SHP77 treated with DMSO at 0.1 percent for 48 hours (cell line): ENCODE data around the gene ME1.
"Not testable (repeated sequence)": the region's sequence is repeated elsewhere in the genome, so short reads cannot be mapped to it uniquely, and the experiment has no call there.

ENCODE experiments used
- DNase-seq: peaks from one replicate; lab custom pipeline; 2025; lab: John Stamatoyannopoulos, UW

ME1 gene

GRCh38 chr6:83430611-83431544, at the start of gene ME1:
Gene ME1 (minus strand): TSS chr6:83431051. CDS start chr6:83430954, 97 bp downstream.
- DNase-seq = peak; percentile 31

DNA sequence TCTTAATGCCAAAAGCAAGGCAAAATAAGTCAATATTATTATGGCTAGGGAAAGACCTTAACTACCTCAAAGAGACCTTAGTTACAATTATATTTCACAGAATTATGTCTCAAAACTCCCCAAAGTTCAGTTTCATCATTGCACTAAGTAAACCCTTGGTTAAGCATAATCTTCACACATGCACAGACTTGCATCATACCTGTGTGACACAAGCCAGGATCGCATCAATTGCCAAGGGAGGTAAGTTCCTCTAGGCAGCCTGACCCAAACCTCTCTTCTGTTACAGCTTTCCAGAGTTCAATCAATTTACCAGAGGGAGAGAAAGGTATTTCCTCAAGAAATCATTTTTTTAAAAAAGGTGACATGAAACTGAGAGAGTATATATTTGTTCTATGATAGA, 49.6 kb upstream of the ME1 start:
- DNase-seq = no peak

DNA sequence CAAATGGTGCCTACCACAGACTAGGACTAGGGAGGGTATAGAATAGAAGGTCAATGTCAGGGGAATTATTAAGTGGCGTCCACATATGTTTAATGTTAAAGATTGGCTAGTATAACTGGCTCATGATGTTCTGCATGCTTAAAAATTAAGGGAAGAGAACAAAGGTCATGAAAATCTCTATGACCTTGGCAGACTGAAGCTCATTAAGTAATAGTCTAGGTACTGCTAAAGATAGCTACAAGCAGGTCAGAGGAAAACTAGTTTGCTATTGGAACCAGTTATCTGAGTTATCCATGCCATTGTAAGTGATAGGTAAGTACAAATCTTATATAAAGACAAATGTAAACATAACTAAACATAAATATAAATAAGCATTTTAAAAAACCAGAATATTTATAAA, 48.5 kb upstream of the ME1 start:
- no peak for DNase-seq

GRCh38 chr6:83476971-83477370, 46.1 kb upstream of the ME1 start:
- DNase-seq = no peak

GRCh38 chr6:83474309-83474708, 43.5 kb upstream of the ME1 start:
- DNase-seq = peak; percentile 16

GRCh38 chr6:83472767-83473166, 41.9 kb upstream of the ME1 start:
- no peak for DNase-seq

DNA sequence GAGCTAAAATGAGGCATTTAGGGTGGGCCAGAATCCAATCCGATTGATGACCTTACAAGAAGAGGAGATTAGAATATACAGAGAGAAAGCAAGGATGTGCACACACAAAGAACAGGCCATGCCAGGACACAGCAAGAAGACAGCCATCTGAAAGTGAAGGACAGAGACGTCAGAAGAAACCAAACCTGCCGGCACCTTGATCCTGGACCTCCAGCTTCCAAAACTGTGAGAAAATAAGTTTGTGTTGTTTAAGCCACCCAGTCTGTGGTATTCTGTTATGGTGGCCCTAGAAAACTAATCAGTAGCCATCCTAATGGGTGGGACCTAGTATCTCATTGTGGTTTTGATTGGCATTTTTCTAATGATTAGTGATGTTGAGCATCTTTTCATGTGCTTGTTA, 39.7 kb upstream of the ME1 start:
- no peak for DNase-seq

GRCh38 chr6:83470001-83470400, 39.1 kb upstream of the ME1 start:
- no peak for DNase-seq

DNA sequence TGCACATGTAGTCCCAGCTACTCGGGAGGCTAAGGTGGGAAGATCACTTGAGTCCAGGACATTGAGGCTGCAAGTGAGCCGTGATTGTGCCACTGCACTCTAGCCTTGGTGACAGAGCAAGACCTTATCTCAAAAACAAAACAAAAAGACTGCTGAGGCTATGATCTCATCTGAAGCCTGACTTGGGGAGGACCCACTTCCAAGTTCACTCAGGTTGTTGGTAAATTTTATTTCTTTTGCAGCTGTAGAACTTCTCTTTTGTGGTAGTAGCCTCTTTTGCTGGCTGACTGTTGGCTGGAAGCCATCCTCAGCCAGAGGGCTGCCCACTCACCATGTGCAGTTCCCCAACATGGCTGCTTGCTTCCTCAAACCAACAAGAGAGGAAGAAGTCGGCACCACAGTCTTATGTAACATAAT, 36.8 kb upstream of the ME1 start:
- DNase-seq = no peak

DNA sequence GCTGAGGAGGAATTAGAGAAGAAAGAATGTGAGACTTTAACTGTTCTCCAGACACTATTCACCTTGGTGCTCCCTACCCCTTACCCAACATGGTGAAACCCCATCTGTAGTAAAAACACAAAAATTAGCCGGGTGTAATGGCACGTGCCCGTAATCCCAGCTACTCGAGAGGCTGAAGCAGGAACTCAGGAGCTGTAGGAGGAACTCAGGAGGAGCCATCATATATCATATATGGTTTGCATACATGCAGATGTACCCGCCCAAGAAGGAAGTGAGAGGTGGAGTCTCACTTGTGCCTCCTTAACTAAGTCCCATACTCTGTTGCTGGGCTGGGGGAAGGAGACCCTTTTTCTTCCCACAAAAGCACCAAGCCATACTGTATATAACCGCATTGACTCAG, 35.5 kb upstream of the ME1 start:
- no peak for DNase-seq

DNA sequence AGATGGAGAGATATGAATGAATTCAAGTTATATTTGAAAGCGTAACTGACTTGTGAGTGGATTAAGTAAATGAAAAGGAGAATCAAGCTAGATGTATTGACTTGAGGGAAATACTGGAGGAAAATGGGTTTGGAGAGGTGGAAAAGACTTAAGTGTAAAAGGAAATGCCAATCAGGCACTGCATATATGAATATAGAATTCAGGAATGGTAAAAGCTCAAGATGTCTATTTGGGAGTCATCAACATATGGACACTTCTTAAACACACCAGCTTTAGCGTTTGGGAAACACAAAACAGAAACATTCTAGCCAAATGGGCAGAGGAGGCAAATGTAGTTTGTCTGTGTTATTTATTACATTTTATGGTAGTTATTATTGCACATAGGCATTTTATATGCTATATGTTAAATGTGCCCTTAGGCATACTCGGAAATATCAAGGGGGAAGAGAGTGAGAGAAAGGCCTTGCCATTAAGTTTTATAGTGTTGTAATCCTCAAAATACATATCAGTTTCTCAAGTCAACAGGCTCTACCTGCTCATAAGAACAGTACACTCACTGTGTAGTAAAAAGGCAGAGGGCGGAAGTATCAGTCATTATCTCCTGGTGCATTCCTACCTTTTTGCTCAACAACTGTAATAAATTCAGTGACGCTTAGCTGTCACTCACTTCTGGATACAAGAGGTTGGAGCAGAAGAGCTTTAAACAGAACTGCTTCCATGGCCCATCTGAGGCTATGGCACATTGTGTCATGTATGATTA, 33.7 kb upstream of the ME1 start:
- no peak for DNase-seq

DNA sequence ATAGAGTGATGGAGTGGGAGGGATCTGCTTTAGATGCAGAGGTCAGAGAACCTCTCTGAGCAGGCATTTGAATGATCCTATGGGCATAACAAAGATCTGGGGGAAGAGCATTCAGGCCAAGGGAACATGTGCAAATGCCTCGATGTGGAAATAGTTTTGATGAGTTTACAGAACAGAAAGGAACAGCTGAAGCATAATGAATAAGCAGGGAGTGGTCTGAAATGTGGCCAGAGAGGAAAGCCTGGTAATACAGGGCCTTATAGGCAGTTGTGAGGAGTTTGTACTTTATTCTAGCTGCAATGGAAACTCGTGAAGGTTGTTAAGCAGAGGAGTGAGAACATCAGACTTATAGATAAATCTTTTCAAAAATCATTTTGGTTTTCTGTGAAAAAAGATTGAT, 33.0 kb upstream of the ME1 start:
- DNase-seq = no peak

- DNase-seq = no peak
Observed at GRCh38 chr6:83462524-83462923, 31.7 kb upstream of the ME1 start.

DNA sequence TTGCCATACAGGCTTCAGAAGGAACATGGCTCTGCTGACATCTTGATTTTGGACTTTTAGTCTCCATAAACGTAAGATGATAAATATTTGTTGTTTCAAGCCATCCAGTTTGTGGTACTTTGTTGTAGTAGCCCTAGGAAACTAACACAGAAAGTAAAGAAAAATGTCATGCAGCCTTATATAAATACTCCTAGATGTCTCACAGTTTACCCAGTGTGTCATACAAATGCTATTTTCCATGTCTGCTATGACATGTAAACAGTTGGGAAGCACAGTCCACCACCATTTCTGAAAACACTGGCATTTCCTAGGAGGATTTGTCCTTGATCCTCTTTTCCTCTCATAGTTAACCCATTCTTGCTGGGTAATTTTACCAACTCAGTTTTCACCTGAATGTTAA, 30.6 kb upstream of the ME1 start:
- no peak for DNase-seq

GRCh38 chr6:83459663-83460062, 28.8 kb upstream of the ME1 start:
- DNase-seq = no peak

DNA sequence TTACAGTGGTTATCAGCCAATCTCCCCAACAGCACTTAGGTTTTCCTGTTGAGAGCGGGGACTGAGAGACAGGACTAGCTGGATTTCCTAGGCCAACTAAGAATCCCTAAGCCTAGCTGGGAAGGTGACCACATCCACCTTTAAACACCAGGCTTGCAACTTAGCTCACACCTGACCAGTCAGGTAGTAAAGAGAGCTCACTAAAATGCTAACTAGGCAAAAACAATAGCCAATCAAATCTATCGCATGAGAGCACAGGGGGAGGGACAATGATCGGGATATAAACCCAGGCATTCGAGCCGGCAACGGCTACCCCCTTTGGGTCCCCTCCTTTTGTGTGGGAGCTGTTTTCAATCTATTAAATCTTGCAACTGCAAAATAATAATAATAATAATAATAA, 19.2 kb upstream of the ME1 start:
- not testable (repeated sequence) for DNase-seq

DNA sequence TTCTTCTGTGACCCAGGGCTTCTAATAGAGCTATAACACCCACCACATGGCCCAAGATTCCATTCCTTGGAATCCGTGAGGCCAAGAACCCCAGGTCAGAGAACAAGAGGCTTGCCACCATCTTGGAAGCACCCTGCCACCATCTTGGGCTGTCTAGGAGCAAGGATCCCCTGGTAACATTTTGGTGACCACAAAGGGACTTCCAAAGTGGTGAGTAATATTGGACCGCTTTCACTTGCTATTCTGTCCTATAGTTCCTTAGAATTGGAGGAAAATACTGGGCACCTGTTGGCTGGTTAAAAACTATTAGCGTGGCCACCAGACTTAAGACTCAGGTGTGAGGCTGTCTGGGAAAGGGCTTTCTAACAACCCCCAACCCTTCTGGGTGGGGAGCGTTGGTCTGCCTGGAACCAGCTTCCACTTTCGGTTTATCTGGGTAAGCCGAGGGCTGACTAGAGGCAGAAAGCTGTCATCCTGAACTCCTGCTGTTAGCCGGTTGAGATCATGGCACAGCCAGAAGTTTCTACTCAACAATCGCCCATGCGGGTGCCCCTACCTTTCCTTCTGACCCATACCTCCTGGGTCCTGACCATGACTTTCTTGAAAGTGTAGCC, 13.3 kb upstream of the ME1 start:
- not testable (repeated sequence) for DNase-seq

- no peak for DNase-seq
Observed at GRCh38 chr6:83443516-83443915, 12.7 kb upstream of the ME1 start.

GRCh38 chr6:83442752-83443151, 11.9 kb upstream of the ME1 start:
- no peak for DNase-seq

- no peak for DNase-seq
Observed at GRCh38 chr6:83439201-83439600, 8.3 kb upstream of the ME1 start.

DNA sequence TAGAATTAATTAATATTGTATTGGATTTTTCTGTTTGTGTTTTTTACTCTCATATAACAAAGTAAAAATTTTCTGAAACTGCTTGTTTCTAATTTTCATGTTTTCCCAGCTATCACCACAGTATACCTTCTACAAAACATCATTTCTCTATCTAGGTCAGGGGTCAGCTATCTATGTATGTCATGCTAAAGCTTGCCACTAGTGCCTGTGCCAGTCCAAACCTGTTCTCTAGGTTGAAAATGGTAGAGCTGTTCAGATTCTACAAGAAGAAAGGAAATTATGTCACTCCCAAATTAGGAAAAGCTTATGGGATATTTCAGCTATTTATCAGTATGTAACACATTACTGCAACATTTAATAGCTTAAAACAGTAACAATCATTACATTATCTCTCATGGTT, 5.8 kb upstream of the ME1 start:
- DNase-seq = no peak

DNA sequence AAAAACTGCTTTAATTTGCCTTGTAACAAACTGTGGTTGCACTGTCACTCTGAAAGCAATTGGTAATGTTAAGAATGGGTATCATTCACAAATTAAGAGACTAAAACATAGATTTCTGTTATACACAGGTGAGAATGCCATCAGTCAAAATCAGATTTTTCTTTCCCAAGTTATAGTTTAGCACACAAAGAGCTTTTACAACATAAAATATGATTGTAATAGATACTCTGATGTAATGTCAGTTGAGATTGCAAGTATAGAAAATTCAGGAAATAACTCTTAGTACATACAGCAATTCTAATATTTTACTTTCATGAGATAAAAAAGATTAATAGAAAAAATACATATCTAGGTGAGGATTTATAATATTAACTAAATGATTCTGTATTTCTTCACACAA, 2.3 kb upstream of the ME1 start:
- no peak for DNase-seq

DNA sequence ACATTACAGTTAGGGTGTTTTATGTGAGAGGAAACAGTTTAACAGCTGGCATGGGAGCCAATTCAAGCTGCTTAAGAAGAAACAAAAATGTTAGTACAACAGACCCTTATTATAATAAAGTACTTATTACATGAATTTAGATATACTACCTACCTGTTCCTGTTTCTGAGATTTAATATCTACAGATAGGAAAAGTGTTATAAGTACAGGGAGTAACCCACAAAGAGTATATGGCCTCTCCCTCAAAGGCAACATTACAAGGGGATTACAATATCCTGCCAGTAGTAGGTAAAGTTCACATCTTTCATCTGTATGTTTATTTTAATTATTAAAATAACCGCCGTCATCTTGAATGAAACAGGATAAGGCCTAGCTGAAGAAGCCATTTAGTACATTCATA, 1.8 kb upstream of the ME1 start:
- no peak for DNase-seq
